HG03103 (cell line): ENCODE results near the gene SERTAD3.
"Not testable (repeated sequence)": the region's sequence is repeated elsewhere in the genome, so short reads cannot be mapped to it uniquely, and the experiment has no call there.

Experiments used
- ATAC-seq: cut with Tn5 transposase; IDR thresholded peaks from one replicate; pipeline ENCODE4 v1.9.1; 2021; ENCODE audit warnings: low read depth; ENCODE audit not compliant: unreplicated experiment

SERTAD3 gene

DNA sequence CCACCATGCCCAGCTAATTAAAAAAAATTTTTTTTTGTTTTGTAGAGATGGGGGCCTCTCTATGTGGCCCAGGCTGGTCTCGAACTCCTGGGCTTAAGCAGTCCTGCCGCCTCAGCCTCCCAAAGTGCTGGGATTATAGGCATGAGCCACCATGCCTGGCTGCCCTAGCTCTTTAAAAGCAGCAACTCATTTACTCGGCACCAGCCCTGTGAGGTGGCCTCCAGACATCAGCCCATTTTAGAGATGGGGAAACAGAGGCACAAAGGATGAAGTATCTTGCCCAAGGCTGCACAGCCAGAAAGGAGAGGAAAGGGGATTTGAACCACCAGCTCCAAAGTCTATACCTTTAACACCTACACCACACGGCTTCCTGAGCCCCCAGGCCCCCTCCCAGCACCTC, 31.3 kb downstream of the SERTAD3 start:
- ATAC-seq, result no peak

DNA sequence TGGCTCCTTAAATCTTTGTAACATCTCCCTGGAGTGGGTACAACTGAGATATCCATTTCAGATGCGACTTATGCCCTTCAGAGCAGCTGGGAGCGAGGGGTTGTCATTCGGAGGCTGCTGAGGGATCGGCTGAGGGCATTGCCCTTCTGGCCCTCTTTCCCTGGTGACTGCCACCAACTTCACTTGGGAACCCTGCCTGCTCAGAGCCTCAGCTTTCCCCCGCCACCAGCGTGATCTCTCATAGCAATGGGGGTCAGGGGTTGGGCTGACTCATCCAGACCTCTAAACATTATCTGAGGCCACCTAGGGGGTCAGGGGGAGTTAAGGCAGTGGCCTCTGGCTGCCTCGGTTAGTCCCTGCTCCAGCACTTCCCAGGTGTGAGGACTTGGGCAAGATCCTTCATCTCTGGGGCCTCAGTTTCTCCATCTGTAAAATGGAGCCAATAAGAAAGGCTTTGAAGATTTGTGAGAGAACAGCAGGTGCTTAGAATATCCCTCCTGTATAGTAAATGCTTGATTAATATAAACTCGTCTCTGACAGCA, 32.1 kb downstream of the SERTAD3 start:
- ATAC-seq, result no peak

GRCh38 chr19:40411125-40411842, 32.9 kb downstream of the SERTAD3 start:
- ATAC-seq, result no peak

DNA sequence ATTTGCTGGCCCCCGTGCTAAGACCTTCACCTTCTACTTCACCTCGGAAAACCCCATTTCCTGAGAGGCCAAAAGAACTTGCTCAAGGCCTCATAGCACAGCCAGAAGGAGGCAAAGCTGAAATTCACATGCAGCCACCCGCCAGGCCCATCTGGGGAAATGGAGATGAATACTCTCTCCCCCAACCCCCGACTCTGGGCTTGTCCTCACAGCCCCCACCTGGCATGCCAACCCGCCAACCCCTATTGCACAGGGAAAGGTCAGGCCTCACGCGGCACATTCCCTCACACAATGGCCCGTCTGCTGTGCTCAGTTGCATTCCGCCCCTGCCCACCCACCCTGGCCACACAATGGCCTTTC, 34.1 kb downstream of the SERTAD3 start:
- ATAC-seq, result no peak

DNA sequence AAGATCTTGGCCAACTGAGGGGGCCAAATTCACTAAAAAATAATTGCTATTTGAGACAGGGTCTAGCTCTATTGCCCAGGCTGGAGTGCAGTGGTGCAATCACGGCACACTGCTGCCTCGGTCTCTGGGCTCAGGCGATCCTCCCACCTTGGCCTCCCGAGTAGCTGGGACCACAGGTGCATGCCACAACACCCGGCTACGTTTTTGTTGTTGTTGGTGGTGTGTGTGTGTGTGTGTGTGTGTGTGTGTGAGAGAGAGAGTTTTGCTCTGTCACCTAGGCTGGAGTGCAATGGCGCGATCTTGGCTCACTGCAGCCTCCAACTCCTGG, 35.6 kb downstream of the SERTAD3 start:
- ATAC-seq, result not testable (repeated sequence)

GRCh38 chr19:40407714-40408597, 36.2 kb downstream of the SERTAD3 start:
- ATAC-seq, result no peak

GRCh38 chr19:40403262-40403984, 40.7 kb downstream of the SERTAD3 start:
- ATAC-seq, result peak; percentile 51

DNA sequence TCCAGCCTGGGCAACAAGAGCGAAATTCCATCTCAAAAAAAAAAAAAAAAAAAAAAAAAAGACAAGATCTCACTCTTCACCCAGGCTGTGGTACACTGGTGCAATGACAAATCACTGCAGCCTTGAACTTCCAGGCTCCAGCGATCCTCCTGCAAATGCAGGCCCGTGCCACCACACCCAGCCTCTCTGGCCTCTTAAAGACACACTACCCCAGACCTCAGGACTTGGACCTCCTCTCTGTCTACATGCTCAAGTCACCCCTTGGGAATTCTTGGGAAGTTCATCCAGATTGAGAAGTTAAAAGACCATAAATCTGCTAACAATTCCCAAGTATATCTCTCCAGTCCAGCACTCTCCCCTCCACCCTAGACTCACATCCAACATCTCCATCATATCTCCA, 43.6 kb downstream of the SERTAD3 start:
- ATAC-seq, result no peak

- ATAC-seq, result no peak
Observed at GRCh38 chr19:40398417-40399131, 45.6 kb downstream of the SERTAD3 start.

DNA sequence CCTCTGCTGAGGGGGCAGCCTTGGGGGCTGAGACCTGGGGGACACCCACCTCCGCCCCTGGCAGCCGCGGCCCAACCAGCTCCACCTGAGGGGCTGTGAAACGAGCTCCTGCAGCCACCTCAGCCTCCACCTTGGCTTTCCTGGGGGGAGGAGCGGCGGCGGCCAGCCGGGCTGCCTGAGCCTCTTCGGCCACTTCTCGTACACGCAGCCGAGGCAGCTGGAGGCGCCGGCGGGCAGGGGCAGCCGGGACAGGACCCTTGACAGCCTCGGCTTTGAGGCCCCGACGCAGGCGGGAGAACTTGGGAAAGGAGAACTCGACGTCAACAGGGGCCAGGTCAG, 46.6 kb downstream of the SERTAD3 start:
- no peak for ATAC-seq

- ATAC-seq, result no peak
Observed at GRCh38 chr19:40396886-40397567, 47.1 kb downstream of the SERTAD3 start.

DNA sequence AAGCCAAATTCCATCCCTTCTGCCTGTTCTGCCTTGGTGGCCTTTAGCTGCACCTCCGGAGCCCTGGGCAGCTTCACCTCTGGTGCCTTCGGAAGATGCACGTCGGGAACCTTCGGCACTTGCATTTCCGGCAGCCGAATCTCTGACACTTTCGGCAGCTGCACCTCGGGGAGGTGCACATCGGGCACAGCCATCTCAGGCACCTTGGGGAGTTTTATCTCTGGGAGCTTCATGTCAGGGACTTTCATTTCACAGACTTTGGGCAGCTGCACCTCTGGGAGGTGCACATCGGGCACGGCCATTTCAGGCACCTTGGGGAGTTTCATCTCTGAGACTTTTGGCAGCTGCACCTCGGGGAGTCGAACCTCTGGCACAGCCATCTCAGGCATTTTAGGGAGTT, 48.2 kb downstream of the SERTAD3 start:
- ATAC-seq, result no peak

DNA sequence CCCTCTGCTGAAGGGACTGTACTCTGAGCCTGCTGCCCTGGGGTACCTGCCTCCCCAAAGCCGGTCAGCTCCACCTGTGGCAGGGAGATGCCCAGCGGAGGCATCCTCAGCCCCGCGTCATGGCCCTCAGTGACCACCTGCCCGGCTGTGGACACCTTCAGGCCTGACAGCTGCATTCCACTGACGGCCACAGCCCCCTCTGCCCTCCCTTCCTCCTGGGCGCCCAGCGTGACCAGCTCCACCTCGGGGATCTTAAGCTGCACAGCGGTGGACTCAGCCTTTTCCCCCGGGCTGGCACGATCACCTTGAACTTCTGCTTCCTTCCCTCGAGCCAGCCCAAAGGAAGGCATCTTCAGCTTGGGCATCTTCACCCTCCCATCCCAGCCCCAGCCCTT, 49.3 kb downstream of the SERTAD3 start:
- ATAC-seq, result no peak

DNA sequence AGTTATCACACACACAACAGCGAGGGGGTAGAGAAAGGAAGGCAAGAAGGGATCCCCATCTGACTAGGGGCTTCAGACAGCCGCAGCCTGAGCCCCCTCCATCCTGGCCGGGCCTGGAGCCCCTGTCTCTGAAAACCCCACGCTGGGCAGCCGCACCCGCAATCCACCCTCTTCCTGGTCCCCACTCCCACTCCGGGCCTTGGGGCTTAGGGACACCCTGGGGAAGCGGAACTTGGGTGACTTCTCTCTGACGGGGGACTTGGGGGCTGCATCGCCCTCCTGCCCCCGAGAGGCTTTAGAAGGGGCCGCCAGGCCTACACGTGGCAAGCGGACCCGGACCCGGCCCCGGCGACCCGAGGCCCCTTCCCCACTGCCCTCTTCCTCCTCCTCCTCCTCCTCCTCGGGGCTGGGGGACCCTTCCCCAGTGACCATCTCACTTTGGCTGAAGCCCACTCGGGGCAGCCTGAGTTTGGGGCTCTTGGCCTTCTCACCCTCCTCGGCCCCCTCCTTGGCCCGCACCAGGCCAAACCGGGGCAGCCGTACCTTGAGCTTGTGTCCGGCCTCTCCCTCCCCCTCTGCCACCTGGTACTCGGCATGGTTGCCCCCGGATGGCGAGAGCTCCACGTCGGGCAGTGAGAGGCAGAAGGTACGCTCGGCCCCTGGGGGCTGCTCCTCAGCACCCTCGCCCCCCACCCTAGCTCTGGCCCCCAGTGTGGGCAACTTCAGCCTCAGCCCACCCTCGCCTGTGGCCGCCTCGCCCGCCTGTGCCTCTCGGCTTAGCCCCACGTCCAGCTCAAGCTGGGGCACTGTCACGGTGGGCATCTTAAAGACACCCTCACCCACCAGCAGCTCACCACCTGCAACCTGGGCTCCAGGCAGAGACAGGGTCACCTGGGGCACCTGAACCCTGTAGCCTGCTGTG, 50.0 kb downstream of the SERTAD3 start:
- no peak for ATAC-seq

DNA sequence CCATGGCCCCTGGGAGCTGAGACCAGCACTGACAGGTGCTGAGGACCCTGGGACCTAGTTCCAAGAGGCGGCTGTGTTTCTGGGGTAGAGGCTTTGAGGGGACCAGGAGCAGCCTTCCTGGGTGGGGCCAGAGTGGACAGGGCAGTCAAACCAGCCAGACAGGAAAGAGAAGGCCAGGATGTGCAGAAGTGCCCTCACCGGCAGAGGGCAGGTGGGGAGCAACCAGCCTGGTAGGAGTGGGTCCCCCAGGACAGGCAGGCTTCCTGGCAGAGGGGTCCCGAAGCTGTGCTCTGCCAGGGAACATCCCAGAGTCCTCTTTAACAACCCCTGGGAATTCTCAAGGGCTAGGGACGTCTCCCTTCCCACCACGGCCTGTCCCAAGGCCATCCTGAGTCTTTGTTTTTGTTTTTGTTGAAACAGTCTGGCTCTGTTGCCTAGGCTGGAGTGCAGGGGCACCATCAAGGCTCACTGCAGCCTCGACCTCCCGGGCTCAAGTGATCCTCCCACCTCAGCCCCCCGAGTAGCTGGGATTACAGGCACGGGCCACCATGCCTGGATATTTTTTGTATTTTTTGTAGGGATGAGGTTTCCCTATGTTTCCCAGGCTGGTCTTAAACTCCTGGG, 51.1 kb downstream of the SERTAD3 start:
- no peak for ATAC-seq

DNA sequence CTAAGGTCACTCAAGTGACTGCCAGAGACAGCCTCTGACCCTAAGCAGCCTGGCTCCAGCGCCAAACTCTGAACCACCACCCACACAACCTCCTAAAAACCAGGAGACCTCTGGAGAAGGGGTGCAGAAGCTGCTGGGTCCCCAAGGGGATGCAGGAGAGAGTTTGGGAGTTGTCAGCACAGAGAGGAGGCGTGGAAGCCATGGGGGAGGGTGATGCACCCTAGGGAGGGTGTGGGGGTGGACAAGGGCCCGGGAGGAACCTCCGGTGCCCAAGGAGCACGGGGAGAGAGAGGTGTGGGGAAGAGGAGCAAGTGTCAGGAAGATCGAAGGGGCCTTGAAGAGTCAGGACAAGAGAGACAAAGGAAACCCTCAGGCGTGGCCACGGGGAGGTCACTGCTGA, 52.0 kb downstream of the SERTAD3 start:
- no peak for ATAC-seq
